Measurements from ENCODE around the gene ZNF385B. TPM values are rescaled to one million over a fixed set of nuclear protein-coding genes. Genes with fewer than 3 reads are reported as not detected.

Gene ZNF385B
- total and polyA plus RNA-seq, 12 donors: 2.0 to 15.3 (median 8.4) TPM

GRCh38 chr2:179613701-179614100, 247.7 kb downstream of the ZNF385B start:
- H3K27me3 ChIP-seq: no peaks in the 10 kb centered on the region
- intact Hi-C loops (cut with DNase I): no loop called here
- no peak overlapping the region for H3K4me3 ChIP-seq
- no peak overlapping the region for H3K27ac ChIP-seq
- 81 to 96% (median 88%) methylated on average over 4 of the region's 4 CpGs for WGBS, 4 donors
- TF ChIP-seq CTCF (IDR thresholded peaks at IDR 0.05) (no peak), POLR2A (IDR thresholded peaks at IDR 0.05) (no peak)
- DNase-seq: no peak
- no peaks in the 10 kb centered on the region for H3K9me3 ChIP-seq (replicated peaks in 1 of 3)
- H3K36me3 ChIP-seq (replicated peaks in 1 of 2): no peaks in the 10 kb centered on the region
- peaks cover 0 to 5% of the 10 kb centered on the region in 2 donors for H3K4me1 ChIP-seq (replicated peaks in 1 of 2)

- 93 to 100% (median 99%) methylated on average over 1 to 2 of the region's 2 CpGs for WGBS, 4 donors
- H3K4me1 ChIP-seq (replicated peaks in 1 of 2): peaks cover 0 to 5% of the 10 kb centered on the region in 2 donors
- DNase-seq: no peak
Measured at GRCh38 chr2:179613299-179613651, 248.1 kb downstream of the ZNF385B start.

GRCh38 chr2:179612591-179613298, 248.7 kb downstream of the ZNF385B start:
- WGBS, 4 donors: 83 to 96% (median 90%) methylated on average over 5 to 7 of the region's 7 CpGs
- H3K4me3 ChIP-seq: no peak overlapping the region
- no peaks in the 10 kb centered on the region for H3K27me3 ChIP-seq
- peaks cover 0 to 5% of the 10 kb centered on the region in 2 donors for H3K4me1 ChIP-seq (replicated peaks in 1 of 2)
- H3K9me3 ChIP-seq (replicated peaks in 1 of 3): no peaks in the 10 kb centered on the region
- no peaks in the 10 kb centered on the region for H3K36me3 ChIP-seq (replicated peaks in 1 of 2)
- intact Hi-C loops (cut with DNase I): no loop called here
- DNase-seq: no peak
- H3K27ac ChIP-seq: no peak overlapping the region
- TF ChIP-seq CTCF (IDR thresholded peaks at IDR 0.05): no peak
- TF ChIP-seq POLR2A (IDR thresholded peaks at IDR 0.05): no peak

More at GRCh38 chr2:179613299-179613651, 248.1 kb downstream of the ZNF385B start:
- H3K27me3 ChIP-seq: no peaks in the 10 kb centered on the region
- intact Hi-C loops (cut with DNase I): no loop called here
- no peak overlapping the region for H3K27ac ChIP-seq
- no peaks in the 10 kb centered on the region for H3K9me3 ChIP-seq (replicated peaks in 1 of 3)
- H3K4me3 ChIP-seq: no peak overlapping the region
- TF ChIP-seq POLR2A (IDR thresholded peaks at IDR 0.05): no peak
- no peak for TF ChIP-seq CTCF (IDR thresholded peaks at IDR 0.05)
- H3K36me3 ChIP-seq (replicated peaks in 1 of 2): no peaks in the 10 kb centered on the region

- Histone ChIP-seq H3K27ac (no peak overlapping the region), H3K4me3 (no peak overlapping the region), H3K9me3 (replicated peaks in 1 of 3) (no peaks in the 10 kb centered on the region), H3K36me3 (replicated peaks in 1 of 2) (no peaks in the 10 kb centered on the region), H3K4me1 (replicated peaks in 1 of 2) (peaks cover 0 to 5% of the 10 kb centered on the region in 2 donors), H3K27me3 (no peaks in the 10 kb centered on the region)
- intact Hi-C loops (cut with DNase I): no loop called here
- TF ChIP-seq POLR2A (IDR thresholded peaks at IDR 0.05): no peak
- TF ChIP-seq CTCF (IDR thresholded peaks at IDR 0.05): no peak
- peak; percentile 29 to 60 (median 40) for DNase-seq
- 5 to 14% (median 12%) methylated on average over 1 of the region's 1 CpG for WGBS, 4 donors
Measured at GRCh38 chr2:179612108-179612507, 249.3 kb downstream of the ZNF385B start.

Measured in adrenal gland (tissue), 12 donors.